Mesangial cell (primary cell): ENCODE measurements around the gene NUDT9. TPM values are rescaled to one million over a fixed set of nuclear protein-coding genes. Genes with fewer than 3 reads are reported as not detected.

Experiments
- total RNA-seq: library from RNA; depleted of rRNA; stranded (reverse); fragments of >200 nt; gene quantifications from 2 replicates; pipeline ENCODE4 v1.2.3, GENCODE V29; 2015

Gene NUDT9, protein sequence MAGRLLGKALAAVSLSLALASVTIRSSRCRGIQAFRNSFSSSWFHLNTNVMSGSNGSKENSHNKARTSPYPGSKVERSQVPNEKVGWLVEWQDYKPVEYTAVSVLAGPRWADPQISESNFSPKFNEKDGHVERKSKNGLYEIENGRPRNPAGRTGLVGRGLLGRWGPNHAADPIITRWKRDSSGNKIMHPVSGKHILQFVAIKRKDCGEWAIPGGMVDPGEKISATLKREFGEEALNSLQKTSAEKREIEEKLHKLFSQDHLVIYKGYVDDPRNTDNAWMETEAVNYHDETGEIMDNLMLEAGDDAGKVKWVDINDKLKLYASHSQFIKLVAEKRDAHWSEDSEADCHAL
- 18.9 and 22.7 TPM in 2 replicates for total RNA-seq

DNA sequence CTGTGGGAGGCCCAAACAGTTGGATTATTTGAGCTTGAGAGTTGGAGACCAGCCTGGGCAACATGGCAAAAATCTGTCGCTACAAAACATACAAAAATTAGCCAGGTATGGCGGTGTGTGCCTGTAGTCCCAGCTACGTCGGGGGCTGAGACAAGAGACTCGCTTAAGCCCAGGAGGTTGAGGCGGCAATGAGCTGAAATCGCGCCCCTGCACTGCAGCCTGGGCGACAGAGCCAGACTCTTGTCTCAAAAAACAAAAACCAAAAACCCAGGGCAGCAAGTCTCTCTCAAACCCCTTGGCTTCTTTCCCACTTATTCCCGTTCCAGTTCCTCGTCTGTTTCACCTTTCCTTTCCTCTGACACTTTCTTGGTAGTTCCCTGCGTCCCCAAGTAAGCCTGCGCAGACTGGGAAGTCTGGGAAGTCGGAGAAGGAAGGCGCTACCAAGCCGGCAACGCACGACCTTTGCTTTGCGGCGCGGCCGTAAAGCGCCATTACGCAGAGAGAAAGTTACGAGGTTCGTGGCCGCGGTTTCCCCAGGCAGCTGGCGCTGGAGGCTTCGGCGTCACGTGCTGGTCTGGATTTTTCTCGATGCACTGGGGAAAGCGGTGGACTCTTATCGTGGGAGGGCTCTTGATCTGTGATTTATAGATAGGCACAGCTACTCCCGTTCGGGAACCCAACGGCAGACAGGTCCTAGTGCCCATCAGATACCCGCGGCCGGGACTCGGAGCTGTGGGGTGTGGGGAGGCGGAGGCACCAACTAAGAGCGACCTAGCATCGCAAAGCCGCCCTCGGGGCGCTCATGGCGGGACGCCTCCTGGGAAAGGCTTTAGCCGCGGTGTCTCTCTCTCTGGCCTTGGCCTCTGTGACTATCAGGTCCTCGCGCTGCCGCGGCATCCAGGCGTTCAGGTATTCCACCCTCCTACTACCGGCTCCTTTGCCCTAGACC, at the start of gene NUDT9:
TSS of gene NUDT9 (plus strand) at position 470 of the 949 bp plus-strand sequence. CDS start at position 803, 333 bp downstream.

DNA sequence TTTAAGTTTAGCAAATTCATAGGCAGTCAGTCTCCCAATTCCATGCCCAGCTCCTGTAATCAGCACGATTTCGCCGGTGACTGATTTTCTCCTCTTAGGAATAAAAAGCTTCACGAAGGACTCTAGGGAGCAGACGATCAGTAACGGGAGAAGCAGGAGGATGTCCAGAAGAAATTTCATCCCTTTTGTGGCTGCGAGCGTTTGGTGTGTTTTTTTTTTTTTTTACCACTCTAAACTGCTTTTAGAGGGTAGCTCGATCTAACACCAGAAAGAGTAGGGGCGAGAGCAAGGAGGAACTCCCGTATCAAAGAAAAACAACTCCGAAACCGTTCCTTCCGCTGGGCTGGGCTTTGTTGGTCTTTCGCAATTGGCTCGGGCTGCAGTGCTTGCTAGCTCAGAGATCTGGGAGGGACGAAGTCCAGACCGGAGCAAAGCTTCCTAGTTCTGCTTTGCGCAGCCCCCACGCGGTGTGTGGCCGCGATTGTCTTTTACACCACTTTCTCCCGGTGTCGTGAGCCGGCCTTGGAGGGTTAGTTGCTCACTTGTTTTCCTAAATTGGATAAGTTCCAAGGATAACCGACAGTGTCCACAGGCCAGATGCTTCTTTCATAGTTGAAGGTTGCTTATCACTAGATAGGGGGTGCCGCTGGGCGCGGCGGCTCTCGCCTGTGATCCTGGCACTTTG, 31.3 kb upstream of the NUDT9 start, which contains the start of gene HSD17B11:
TSS of gene HSD17B11 (minus strand) at position 298 of the 685 bp plus-strand sequence. CDS start at position 180, 118 bp downstream.

Other genes starting within 250 kb of the NUDT9 start
- 3.6 and 4.2 TPM in 2 replicates for gene KLHL8, start 202.0 kb upstream of the NUDT9 start, total RNA-seq
- gene HSD17B13, start 99.7 kb upstream of the NUDT9 start, total RNA-seq = not detected in 2 replicates
- 11.7 and 15.7 TPM in 2 replicates for gene HSD17B11, start 31.4 kb upstream of the NUDT9 start, total RNA-seq
- gene SPARCL1, start 106.8 kb downstream of the NUDT9 start, total RNA-seq = not detected in 2 replicates
- gene DSPP, start 186.0 kb downstream of the NUDT9 start, total RNA-seq = not detected in 2 replicates
- gene DMP1, start 227.7 kb downstream of the NUDT9 start, total RNA-seq = not detected in 2 replicates